Kidney (tissue), 14 donors: ENCODE data around the gene SPOP. TPM values are rescaled to one million over a fixed set of nuclear protein-coding genes. Genes with fewer than 3 reads are reported as not detected.

Experiments
- DNase-seq, 5 donors: peaks; one replicate each; pipeline ENCODE4 v3.0.0-alpha.2; 2013 to 2020
- FAIRE-seq: peaks from 2 replicates; lab custom pipeline; 2012; peaks lifted over from hg19 to GRCh38; lab: Jason Lieb, UNC
- H3K27ac ChIP-seq, 2 donors: one replicate each; pipeline ENCODE4 v1.7.0; 2013; ENCODE audit warnings: low read depth in 2 of 2, low read length in 2 of 2, inconsistent platforms in 1 of 2
- H3K27me3 ChIP-seq: one replicate; pipeline ENCODE4 v1.7.1; 2013; ENCODE audit warnings: low read length, inconsistent platforms; ENCODE audit not compliant: control insufficient read depth, insufficient read depth
- H3K36me3 ChIP-seq, 3 donors: one replicate each; pipeline versions ENCODE4 v1.7.0 to v1.7.1; 2013; ENCODE audit warnings: low read length in 3 of 3, control low read depth in 1 of 3, inconsistent platforms in 1 of 3; ENCODE audit not compliant: insufficient read depth in 3 of 3, control insufficient read depth in 2 of 3
- H3K4me1 ChIP-seq, 3 donors: one replicate each; pipeline versions ENCODE4 v1.7.0 to v1.7.1; 2013; ENCODE audit warnings: low read length in 3 of 3, inconsistent platforms in 1 of 3, low read depth in 1 of 3; ENCODE audit not compliant: control insufficient read depth in 2 of 3, insufficient read depth in 2 of 3
- H3K4me3 ChIP-seq, 3 donors: one replicate each; pipeline versions ENCODE4 v1.7.0 to v1.8.1; 2013; ENCODE audit warnings: low read length in 3 of 3, control low read depth in 1 of 3, inconsistent platforms in 1 of 3
- H3K9ac ChIP-seq, 3 donors: one replicate each; pipeline versions ENCODE4 v1.7.0 to v1.7.1; 2013; ENCODE audit warnings: low read length in 3 of 3, control low read depth in 1 of 3, inconsistent platforms in 1 of 3
- H3K9me3 ChIP-seq, 3 donors: one replicate each; pipeline versions ENCODE4 v1.7.0 to v1.7.1; 2013; ENCODE audit warnings: low read length in 3 of 3, control low read depth in 1 of 3, inconsistent platforms in 1 of 3; ENCODE audit not compliant: control insufficient read depth in 2 of 3, insufficient read depth in 1 of 3
- CTCF ChIP-seq: IDR thresholded peaks from 3 replicates; pipeline ENCODE4 v1.5.1; 2012; ENCODE audit warnings: mild to moderate bottlenecking, moderate library complexity, borderline replicate concordance; ENCODE audit not compliant: insufficient read depth; ENCODE audit errors: extremely low read depth
- intact Hi-C: fragments of 100-400 bp; cut with DNase I; formaldehyde crosslinking; loops from one replicate; pipeline ENCODE4 v1.11.1; 2022
- polyA plus RNA-seq: library from polyadenylated mRNA; stranded (reverse); fragments of 350-450 nt; fragmentation: Illumina TruSeq; extraction: RNeasy Lipid Tissue Mini Kit (QIAGEN cat#74804); gene quantifications from one replicate; pipeline ENCODE4 v1.2.3, GENCODE V29; 2014; ENCODE audit warnings: low read depth, low replicate concordance; ENCODE audit not compliant: insufficient read depth
- total RNA-seq: library from RNA; stranded (reverse); fragmentation: NEBNext Ultra II Directional; extraction: Animal tissue kit (Norgen Biotek cat#: 25700); gene quantifications from one replicate; pipeline ENCODE4 v1.2.1, GENCODE V29; 2021
- donor health status: control.
- donor health status: control.
- donor health status: control.
- donor health status: control.
- donor health status: control.
- donor health status: DM: yes; HTN: yes; CAD: no.
- donor health status: Normal renal cell carcinoma (clear cell type).

Gene SPOP
- total and polyA plus RNA-seq, 2 donors from 2014 or later = 28.2 to 73.8 TPM

DNA sequence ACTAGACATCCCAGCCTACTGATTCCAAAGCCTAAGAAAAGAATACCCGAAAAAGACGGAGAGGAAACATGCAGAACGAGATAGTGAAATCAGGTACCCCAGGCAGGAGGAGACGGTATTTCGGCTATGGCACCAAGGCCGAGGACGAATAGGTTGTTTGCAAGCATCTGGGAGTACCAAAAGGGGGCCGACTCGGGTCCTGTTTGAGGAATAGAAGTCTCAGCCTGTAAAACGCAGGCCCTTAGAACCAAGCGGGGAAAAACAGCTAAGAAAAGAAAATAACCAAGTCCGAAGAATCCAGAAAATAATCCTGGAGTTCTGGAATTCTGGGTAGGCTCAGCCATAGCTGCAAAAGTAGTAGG lies 29.3 kb upstream of the SPOP start:
- intact Hi-C loops = loop anchor here (10.0 kb wide), 1 partner anchor 68 kb away; no protein-coding TSS in a partner anchor
- H3K36me3 ChIP-seq = peaks cover 9 to 32% (median 23%) of the 10 kb centered on the region in 3 donors

DNA sequence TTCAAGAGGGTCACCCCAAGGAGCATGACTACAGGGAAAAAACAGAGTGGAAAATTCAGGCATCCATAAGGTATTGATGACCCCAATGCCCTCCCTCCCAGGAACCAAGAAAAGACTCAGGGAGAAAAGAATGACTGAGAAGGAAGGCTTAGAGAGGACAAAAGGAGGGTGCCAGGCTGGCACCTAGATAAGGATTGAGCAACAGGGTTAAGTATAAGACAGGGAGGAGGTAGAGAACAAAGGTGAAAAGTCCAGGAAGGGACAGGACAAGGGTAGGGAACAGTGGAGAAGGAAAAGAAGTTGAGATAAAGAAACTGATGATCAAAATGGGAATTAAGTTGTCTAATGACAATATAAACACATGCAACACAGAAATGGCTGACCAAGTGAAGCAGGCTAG lies 27.4 kb upstream of the SPOP start:
- TF ChIP-seq CTCF = no peak
- DNase-seq (no peak), FAIRE-seq (no peak)
- intact Hi-C loops = loop anchor here (10.0 kb wide), 1 partner anchor 70 kb away; no protein-coding TSS in a partner anchor
- no peaks in the 10 kb centered on the region for H3K27me3 ChIP-seq
- no peak overlapping the region for H3K4me3 ChIP-seq
- H3K9me3 ChIP-seq = no peaks in the 10 kb centered on the region
- no peak overlapping the region for H3K27ac ChIP-seq
- H3K9ac ChIP-seq = no peak overlapping the region
- peaks cover 11 to 49% (median 33%) of the 10 kb centered on the region in 3 donors for H3K36me3 ChIP-seq
- peaks cover 0 to 13% (median 4%) of the 10 kb centered on the region in 3 donors for H3K4me1 ChIP-seq

More for the DNA sequence above, 29.3 kb upstream of the SPOP start:
- no peak for TF ChIP-seq CTCF
- peak in 1 of 5 donors; percentile 8 for DNase-seq
- H3K27me3 ChIP-seq = no peaks in the 10 kb centered on the region
- H3K9me3 ChIP-seq = no peaks in the 10 kb centered on the region
- FAIRE-seq = no peak
- peak overlapping the region; percentile 66 to 96 (median 86) for H3K4me3 ChIP-seq
- H3K4me1 ChIP-seq = peaks cover 0 to 13% (median 4%) of the 10 kb centered on the region in 3 donors
- H3K9ac ChIP-seq = peak overlapping the region; percentile 71 to 95 (median 93)
- no peak overlapping the region for H3K27ac ChIP-seq

DNA sequence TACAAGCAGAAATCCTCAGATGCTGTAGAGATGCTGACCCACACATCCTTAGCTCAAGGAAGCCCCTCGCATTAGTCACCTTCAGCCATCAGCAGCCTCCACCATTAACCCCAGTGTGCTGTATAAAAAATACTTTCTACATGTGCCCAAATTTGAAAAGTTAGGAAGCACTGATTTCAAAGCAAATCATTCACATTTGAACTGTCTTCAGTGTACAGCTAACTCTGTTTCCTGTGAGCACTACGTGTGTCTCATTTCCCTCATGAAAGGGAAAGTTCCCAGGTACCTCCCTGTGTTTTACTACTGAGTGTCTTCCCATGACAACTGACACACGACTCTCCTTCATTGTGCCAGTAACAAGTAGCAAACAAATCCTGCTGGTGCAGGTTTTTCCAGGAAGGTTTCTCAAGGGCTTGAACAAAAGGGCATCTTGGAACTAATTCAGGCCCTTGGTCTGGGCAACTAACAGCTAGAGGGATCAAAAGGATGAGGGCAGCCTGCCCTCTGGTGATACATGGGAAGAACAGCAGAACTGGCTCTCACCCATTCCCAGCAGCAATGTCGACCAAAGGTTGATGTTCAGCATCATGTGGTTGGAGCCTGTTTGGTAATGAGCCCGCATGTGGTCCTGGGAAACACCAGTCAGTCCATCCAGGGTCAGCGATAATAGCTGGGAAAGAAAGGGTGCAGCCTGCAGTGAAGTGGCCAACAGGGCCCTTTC lies 25.8 kb upstream of the SPOP start:
- Histone ChIP-seq H3K9me3 (no peaks in the 10 kb centered on the region), H3K27ac (no peak overlapping the region), H3K4me1 (peaks cover 0 to 12% (median 4%) of the 10 kb centered on the region in 3 donors), H3K36me3 (peaks cover 11 to 51% (median 38%) of the 10 kb centered on the region in 3 donors), H3K4me3 (no peak overlapping the region), H3K27me3 (no peaks in the 10 kb centered on the region), H3K9ac (no peak overlapping the region)
- FAIRE-seq (no peak), DNase-seq (peak in 2 of 5 donors; percentile 24 to 52)
- peak; percentile 57 for TF ChIP-seq CTCF
- intact Hi-C loops = loop anchor here (10.0 kb wide), 1 partner anchor 71 kb away; no protein-coding TSS in a partner anchor
